HCT116 (cell line): ENCODE measurements around the gene FAAH2. TPM values are rescaled to one million over a fixed set of nuclear protein-coding genes. Genes with fewer than 3 reads are reported as not detected.
"Not testable (repeated sequence)": the region's sequence is repeated elsewhere in the genome, so short reads cannot be mapped to it uniquely, and the experiment has no call there.

Experiments
- ATAC-seq: fragments of 200-7000 bp; cut with Tn5 transposase; 2 replicates; pipeline ENCODE4 v1.9.1; 2020; ENCODE audit warnings: mild to moderate bottlenecking, moderate library complexity
- BruUV-seq: library from RNA; stranded (reverse); fragments of 400-500 nt; replicated peaks from 2 replicates; lab custom pipeline; 2021; lab: Mats Ljungman, UMichigan
- CTCF ChIA-PET: fragments of 300-600 bp; sonication (Branson Sonifier 250); formaldehyde crosslinking; loops from one replicate; lab custom pipeline; 2021; ENCODE audit warnings: antibody characterized with exemption; lab: Charles Lee
- POLR2A ChIA-PET: fragments of 300-600, 350-600 bp; sonication (Branson Sonifier 250); formaldehyde crosslinking; loops from one replicate; lab custom pipeline; 2021; ENCODE audit warnings: antibody characterized with exemption; lab: Charles Lee
- RAD21 ChIA-PET, 2 experiments: fragments of 300-600 bp; sonication (Branson Sonifier 250); formaldehyde crosslinking; loops; one replicate each; lab custom pipeline; 2023; ENCODE audit warnings: low total read pairs in 2 of 2; ENCODE audit not compliant: uncharacterized antibody in 2 of 2, unreplicated experiment in 2 of 2, low non-redundant PET in 1 of 2; lab: Charles Lee
- DNase-seq: peaks from one replicate; pipeline ENCODE4 v3.0.0-alpha.2; 2010; ENCODE audit warnings: low read depth, low spot score
- H2AFZ ChIP-seq: fragments of 200-600 bp; shearing (Covaris generic), sonication (generic); 2 replicates; pipeline ENCODE4 v1.6.1; 2017; ENCODE audit warnings: low read depth, mixed run types, mixed read lengths, antibody characterized with exemption, low read length; ENCODE audit not compliant: poor library complexity, severe bottlenecking
- H3K27ac ChIP-seq: 2 replicates; pipeline ENCODE4 v1.5.1; 2012; ENCODE audit warnings: low read depth, low read length
- H3K27me3 ChIP-seq: fragments of 200-600 bp; sonication (generic); 2 replicates; pipeline ENCODE4 v1.6.1; 2016; ENCODE audit warnings: mixed run types, low read length, mixed read lengths; ENCODE audit not compliant: insufficient read depth
- H3K36me3 ChIP-seq, 2 experiments: fragments of 200-500 bp in 1 of 2; fragments of 200-600 bp in 1 of 2; sonication (Bioruptor generic) in 1 of 2; sonication (generic) in 1 of 2; 2 replicates each; pipeline versions ENCODE4 v1.5.1 to v1.6.1; 2014 to 2016; ENCODE audit warnings: low read length in 2 of 2, inconsistent platforms in 1 of 2, mixed read lengths in 1 of 2, mixed run types in 1 of 2; ENCODE audit not compliant: insufficient read depth in 2 of 2, control insufficient read depth in 1 of 2
- H3K4me1 ChIP-seq, 2 experiments: fragments of 200-600 bp in 1 of 2; sonication (generic) in 1 of 2; 2 replicates each; pipeline versions ENCODE4 v1.5.1 to v1.6.1; 2012 to 2017; ENCODE audit warnings: low read length in 2 of 2, inconsistent platforms in 1 of 2, mild to moderate bottlenecking in 1 of 2, mixed read lengths in 1 of 2, mixed run types in 1 of 2, moderate library complexity in 1 of 2; ENCODE audit not compliant: insufficient read depth in 2 of 2, control insufficient read depth in 1 of 2
- H3K4me2 ChIP-seq: fragments of 200-600 bp; sonication (generic); 2 replicates; pipeline ENCODE4 v1.6.1; 2017; ENCODE audit warnings: mixed run types, low read length, mixed read lengths
- H3K4me3 ChIP-seq, 2 experiments: fragments of 200-600 bp in 1 of 2; sonication (generic) in 1 of 2; replicated peaks in 1 of 2; 2 replicates each; pipeline ENCODE4 v1.5.1; 2011 to 2016; ENCODE audit warnings: low read length in 2 of 2, control low read depth in 1 of 2, low read depth in 1 of 2, mild to moderate bottlenecking in 1 of 2, mixed read lengths in 1 of 2, mixed run types in 1 of 2
- H3K79me2 ChIP-seq: fragments of 200-600 bp; sonication (generic); 2 replicates; pipeline ENCODE4 v1.6.1; 2017; ENCODE audit warnings: mild to moderate bottlenecking, mixed run types, low read length, moderate library complexity, mixed read lengths; ENCODE audit not compliant: insufficient read depth
- H3K9ac ChIP-seq: fragments of 200-600 bp; sonication (generic); 2 replicates; pipeline ENCODE4 v1.6.1; 2016; ENCODE audit warnings: low read length, mixed read lengths
- H3K9me2 ChIP-seq: fragments of 200-600 bp; sonication (generic), shearing (Covaris generic); 2 replicates; pipeline ENCODE4 v1.6.1; 2017; ENCODE audit warnings: mixed run types, mild to moderate bottlenecking, moderate library complexity; ENCODE audit not compliant: insufficient read depth
- H3K9me3 ChIP-seq, 2 experiments: fragments of 200-500 bp in 1 of 2; fragments of 200-600 bp in 1 of 2; sonication (Bioruptor generic) in 1 of 2; sonication (generic) in 1 of 2; 2 replicates each; pipeline ENCODE4 v1.6.1; 2014 to 2017; ENCODE audit warnings: low read length in 2 of 2, mixed read lengths in 2 of 2, inconsistent platforms in 1 of 2, low read depth in 1 of 2, mild to moderate bottlenecking in 1 of 2, mixed run types in 1 of 2, moderate library complexity in 1 of 2; ENCODE audit not compliant: control insufficient read depth in 1 of 2, insufficient read depth in 1 of 2
- H4K20me1 ChIP-seq: fragments of 200-600 bp; sonication (generic), shearing (Covaris generic); 2 replicates; pipeline ENCODE4 v1.6.1; 2017; ENCODE audit warnings: mixed run types, mild to moderate bottlenecking, moderate library complexity; ENCODE audit not compliant: insufficient read depth
- ATF3 ChIP-seq: IDR thresholded peaks from 2 replicates; pipeline ENCODE4 v1.6.1; 2012
- CBX3 ChIP-seq: IDR thresholded peaks from 2 replicates; pipeline ENCODE4 v1.6.1; 2012; ENCODE audit warnings: low read depth
- POLR2AphosphoS5 ChIP-seq: IDR thresholded peaks from 2 replicates; pipeline ENCODE4 v1.6.1; 2011; ENCODE audit warnings: mild to moderate bottlenecking, low read depth, low read length, moderate library complexity
- RAD21 ChIP-seq: IDR thresholded peaks from 2 replicates; pipeline ENCODE4 v1.6.1; 2012; ENCODE audit warnings: low read depth, mild to moderate bottlenecking
- SP1 ChIP-seq: IDR thresholded peaks from 2 replicates; pipeline ENCODE4 v1.6.1; 2012; ENCODE audit warnings: low read depth
- SRF ChIP-seq: IDR thresholded peaks from 2 replicates; pipeline ENCODE4 v1.6.1; 2012; ENCODE audit warnings: low read depth
- YY1 ChIP-seq: IDR thresholded peaks from 2 replicates; pipeline ENCODE4 v1.6.1; 2011; ENCODE audit warnings: low read length, low read depth, moderate library complexity, mild to moderate bottlenecking; ENCODE audit not compliant: insufficient replicate concordance; ENCODE audit errors: extremely low read depth
- ZNF274 ChIP-seq: fragments of 200-500 bp; sonication (Bioruptor generic); IDR thresholded peaks from 2 replicates; pipeline ENCODE4 v1.6.1; 2014; ENCODE audit warnings: mild to moderate bottlenecking, low read depth, low read length, inconsistent platforms
- intact Hi-C: fragments of 100-400 bp; cut with micrococcal nuclease; formaldehyde crosslinking; loops from 2 replicates; pipeline ENCODE4 v1.10.0; 2022
- total RNA-seq: library from RNA; stranded (reverse); gene quantifications from one replicate; pipeline ENCODE4 v1.2.1, GENCODE V29; 2021; ENCODE audit not compliant: unreplicated experiment

The FAAH2 gene
- total RNA-seq, 1 experiment from 2014 or later, result 6.1 TPM

- Histone ChIP-seq H3K4me2 (no peak overlapping the region), H3K9me2 (no peaks in the 10 kb centered on the region), H4K20me1 (no peaks in the 10 kb centered on the region), H3K36me3 (no peaks in the 10 kb centered on the region), H3K79me2 (no peaks in the 10 kb centered on the region), H3K27me3 (no peaks in the 10 kb centered on the region), H3K4me1 (no peaks in the 10 kb centered on the region), H3K9me3 (no peaks in the 10 kb centered on the region), H3K4me3 (no peak overlapping the region), H2AFZ (no peak overlapping the region), H3K27ac (no peak overlapping the region), H3K9ac (no peak overlapping the region)
- BruUV-seq, result no TSS peak
- POLR2A ChIA-PET, result no interaction called here
- CTCF ChIA-PET, result no interaction called here
- RAD21 ChIA-PET, result no interaction called here
- no peak for TF ChIP-seq RAD21
- no peak for TF ChIP-seq ATF3
- no peak for TF ChIP-seq POLR2AphosphoS5
- TF ChIP-seq SP1, result no peak
- TF ChIP-seq SRF, result no peak
- no peak for TF ChIP-seq ZNF274
- TF ChIP-seq YY1, result no peak
- no peak for TF ChIP-seq CBX3
- intact Hi-C loops, result no loop called here
- ATAC-seq, result no peak
- no peak for DNase-seq
Measured at GRCh38 chrX:57380026-57380796, 93.7 kb downstream of the FAAH2 start.

DNA sequence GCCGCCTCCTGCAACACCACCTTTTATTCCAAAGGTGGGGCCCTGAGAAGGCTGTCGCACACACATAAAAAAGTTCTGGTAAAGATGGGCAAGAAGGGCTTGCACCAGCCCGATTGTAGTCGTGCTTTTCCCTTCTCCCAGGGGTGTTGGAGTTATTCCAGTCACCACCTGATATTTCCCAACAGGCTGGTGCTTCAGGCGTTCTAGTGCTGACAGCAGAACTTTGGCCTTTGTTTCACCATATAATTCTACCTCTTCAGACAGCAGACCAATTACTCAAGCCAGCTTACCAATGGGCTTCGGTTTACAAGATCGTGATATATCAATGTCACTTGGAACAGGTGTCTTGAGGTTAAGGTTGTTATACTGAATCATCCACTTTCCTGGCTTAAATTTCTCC is 107.7 kb downstream of the FAAH2 start:
- DNase-seq, H3K9me2 ChIP-seq, H3K9me3 ChIP-seq, CTCF ChIA-PET, intact Hi-C loops, RAD21 ChIA-PET, H2AFZ ChIP-seq, H3K4me3 ChIP-seq, H3K79me2 ChIP-seq, POLR2A ChIA-PET, H4K20me1 ChIP-seq, ATAC-seq, H3K9ac ChIP-seq, H3K27ac ChIP-seq, BruUV-seq, H3K36me3 ChIP-seq, H3K4me2 ChIP-seq, H3K4me1 ChIP-seq, H3K27me3 ChIP-seq: not testable (repeated sequence)

DNA sequence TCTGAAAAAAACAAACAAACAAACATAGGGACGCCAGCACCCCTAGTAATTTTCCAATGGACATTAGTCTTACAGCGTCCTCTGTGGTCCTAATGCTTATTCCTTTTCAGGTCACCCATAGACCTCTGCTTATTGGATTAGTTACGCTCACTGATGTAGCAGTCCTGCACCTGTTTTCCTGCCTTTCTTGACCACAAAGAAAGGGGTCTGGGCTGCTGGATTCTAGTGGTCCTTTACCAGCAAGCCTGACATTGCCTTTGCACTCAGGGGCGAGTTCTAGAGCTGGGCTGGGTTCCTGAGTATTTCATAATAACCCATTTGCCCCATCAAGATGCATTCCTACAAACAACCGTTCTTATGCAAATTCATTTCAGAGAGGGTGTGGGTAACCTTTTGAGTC is 116.7 kb downstream of the FAAH2 start:
- H4K20me1 ChIP-seq, H2AFZ ChIP-seq, DNase-seq, CTCF ChIA-PET, H3K4me1 ChIP-seq, ATAC-seq, H3K27ac ChIP-seq, H3K9me3 ChIP-seq, BruUV-seq, H3K27me3 ChIP-seq, H3K9me2 ChIP-seq, H3K36me3 ChIP-seq, H3K4me3 ChIP-seq, intact Hi-C loops, RAD21 ChIA-PET, POLR2A ChIA-PET, H3K9ac ChIP-seq, H3K79me2 ChIP-seq, H3K4me2 ChIP-seq: not testable (repeated sequence)
